GM21360 (cell line): ENCODE data around the gene LYPD8.

ENCODE experiments used
- ATAC-seq: cut with Tn5 transposase; IDR thresholded peaks from one replicate; pipeline ENCODE4 v1.9.1; 2021; ENCODE audit warnings: mild to moderate bottlenecking, moderate library complexity; ENCODE audit not compliant: unreplicated experiment

Gene LYPD8

GRCh38 chr1:248758352-248758751 lies 2.8 kb upstream of the LYPD8 start:
- ATAC-seq = no peak

DNA sequence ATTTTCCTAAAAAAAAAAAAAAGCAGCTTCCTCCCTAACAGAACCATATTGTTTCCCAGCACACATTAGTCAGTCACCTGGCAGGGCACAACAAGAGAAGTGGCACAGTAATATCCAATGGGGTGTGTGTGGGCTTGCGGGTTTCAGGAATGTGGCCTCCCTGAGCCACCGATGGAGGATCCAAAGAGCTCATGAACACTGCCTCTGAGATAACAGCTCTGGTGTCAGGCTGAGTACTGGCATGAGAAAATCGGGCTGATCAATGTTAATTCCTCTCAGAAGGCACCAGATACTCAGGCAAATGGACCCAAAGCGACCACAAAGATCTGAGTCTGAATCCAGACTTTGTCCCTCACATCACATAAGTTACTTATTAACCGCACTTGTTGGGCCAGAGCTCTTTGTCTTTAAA lies 2.2 kb upstream of the LYPD8 start:
- ATAC-seq = no peak

DNA sequence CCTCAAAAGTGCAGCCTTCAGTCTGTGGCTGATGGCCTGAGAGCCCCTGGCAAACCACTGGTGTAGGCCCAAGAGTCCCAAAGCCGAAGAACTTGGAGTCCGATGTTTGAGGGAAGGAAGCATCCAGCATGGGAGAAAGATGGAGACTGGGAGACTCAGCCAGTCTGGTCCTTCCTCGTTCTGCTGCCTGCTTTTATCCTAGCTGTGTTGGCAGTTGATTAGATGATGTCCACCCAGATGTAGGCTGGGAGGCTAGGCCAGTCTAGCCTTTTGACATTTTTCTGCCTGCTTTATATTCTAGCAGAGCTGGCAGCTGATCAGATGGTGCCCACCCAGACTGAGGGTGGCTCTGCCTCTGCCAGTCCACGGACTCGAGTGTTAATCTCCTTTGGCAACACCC lies 1.1 kb upstream of the LYPD8 start:
- ATAC-seq = no peak

DNA sequence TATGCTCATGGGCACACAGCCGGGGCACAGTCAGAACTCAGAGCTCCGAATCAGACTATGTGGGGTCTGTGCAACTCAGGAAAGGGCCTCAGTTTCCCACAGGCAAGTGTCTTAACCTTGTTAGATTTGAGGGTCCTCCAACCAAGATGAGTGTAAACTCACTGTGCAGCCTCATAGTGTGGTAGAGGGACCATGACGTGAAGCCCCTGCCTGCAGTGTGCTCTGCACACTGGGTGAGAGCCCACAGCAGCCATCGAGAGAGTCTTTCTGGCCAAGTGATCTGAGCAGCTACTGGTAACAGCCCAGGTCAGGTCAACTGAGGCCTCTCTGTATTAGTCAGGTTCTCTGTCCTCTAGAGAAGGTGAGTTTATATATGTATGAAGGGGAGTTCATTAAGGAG lies 592 bp upstream of the LYPD8 start:
- ATAC-seq = no peak

GRCh38 chr1:248753708-248754280 lies 1.8 kb downstream of the LYPD8 start:
- ATAC-seq = no peak

GRCh38 chr1:248753029-248753594 lies 2.4 kb downstream of the LYPD8 start:
- ATAC-seq = no peak

DNA sequence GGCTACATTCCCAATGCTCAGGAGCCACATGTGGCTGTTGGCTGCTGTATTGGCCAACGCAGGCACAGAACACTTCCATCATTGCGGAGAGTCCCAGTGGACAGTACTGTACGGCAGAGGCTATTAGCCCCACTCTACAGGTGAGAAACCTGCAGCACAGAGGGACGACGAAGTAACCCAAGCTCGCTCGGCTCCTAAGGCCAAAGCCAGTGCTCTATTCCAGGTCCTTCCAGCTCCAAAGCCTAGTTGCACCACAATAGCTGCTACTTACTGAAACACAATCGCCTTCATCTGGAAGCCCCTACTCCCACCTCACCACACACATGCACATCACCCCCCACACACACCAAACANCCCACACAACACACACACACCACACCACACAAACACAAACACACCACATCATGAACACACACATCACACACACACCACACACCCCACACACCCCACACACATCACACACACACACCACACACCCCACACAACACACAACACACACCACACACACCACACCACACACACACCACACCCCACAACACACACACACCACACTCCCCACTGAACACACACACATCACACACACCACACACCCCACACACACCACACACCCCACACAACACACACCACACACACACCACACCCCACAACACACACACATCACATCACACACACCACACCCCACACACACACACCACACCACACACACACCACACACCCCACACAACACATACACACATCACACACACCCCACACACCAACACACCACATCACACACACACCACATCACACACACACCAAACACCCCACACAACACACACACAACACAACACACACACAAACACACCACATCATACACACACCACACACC lies 3.2 kb downstream of the LYPD8 start:
- no peak for ATAC-seq

GRCh38 chr1:248751635-248752034 lies 3.9 kb downstream of the LYPD8 start:
- no peak for ATAC-seq

DNA sequence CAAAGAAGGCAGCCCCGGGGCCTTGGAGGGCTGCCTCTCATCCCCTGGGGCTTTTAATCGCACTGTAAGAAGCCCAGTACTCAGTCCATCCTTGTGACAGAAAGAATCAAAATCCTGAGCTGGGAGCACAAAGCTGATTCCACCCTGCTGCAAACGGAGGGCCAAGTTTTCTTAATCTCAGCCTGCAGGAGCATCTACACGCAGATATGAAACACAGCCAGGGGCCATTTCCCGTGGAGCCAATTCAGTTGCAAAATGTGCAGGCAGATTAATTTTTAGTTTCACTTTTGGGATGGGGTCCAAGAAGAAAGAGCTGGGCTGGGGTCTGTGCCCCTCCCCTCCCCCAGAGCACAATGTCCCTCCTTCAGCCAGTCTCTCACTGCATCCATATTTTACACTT lies 4.4 kb downstream of the LYPD8 start:
- ATAC-seq = no peak

GRCh38 chr1:248750496-248750895 lies 5.1 kb downstream of the LYPD8 start:
- ATAC-seq = no peak

DNA sequence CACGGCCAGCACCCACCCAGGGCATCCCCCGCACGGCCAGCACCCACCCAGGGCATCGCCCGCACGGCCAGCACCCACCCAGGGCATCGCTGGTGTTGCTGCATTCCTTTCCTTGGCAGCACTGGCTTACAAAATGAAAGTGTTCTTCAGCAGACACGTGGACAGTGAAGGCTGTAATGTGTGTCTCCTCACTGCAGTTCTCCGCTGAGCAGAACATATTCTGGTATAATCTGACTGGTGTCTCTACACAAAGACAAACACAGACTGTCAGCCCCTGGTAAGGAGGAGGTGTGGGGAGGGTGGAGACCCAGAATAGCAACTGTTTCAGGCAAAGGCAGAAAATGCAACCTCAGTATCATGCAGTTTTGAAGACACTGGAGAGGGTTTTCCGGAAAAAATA lies 7.3 kb downstream of the LYPD8 start:
- ATAC-seq = no peak

DNA sequence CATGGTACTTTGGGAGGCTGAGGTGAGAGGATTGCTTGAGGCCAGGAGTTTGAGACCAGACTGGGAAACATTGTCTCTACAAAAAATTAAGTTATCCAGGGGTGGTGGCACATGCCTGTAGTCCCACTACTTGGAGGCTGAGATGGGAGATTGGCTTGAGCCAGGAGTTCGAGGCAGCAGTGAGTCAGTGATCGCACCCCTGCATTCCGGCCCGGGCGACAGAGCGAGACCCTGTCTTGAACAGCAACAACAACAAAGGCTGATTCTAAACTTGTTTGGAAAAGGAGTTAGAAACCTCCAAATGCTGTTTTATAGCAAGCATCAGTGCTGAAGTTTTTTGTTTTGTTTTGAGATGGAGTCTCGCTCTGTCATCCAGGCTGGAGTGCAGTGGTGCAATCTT lies 14.7 kb downstream of the LYPD8 start:
- ATAC-seq = no peak

- ATAC-seq = no peak
Observed at GRCh38 chr1:248739572-248740205, 15.9 kb downstream of the LYPD8 start.

GRCh38 chr1:248737457-248737856 lies 18.1 kb downstream of the LYPD8 start:
- no peak for ATAC-seq

DNA sequence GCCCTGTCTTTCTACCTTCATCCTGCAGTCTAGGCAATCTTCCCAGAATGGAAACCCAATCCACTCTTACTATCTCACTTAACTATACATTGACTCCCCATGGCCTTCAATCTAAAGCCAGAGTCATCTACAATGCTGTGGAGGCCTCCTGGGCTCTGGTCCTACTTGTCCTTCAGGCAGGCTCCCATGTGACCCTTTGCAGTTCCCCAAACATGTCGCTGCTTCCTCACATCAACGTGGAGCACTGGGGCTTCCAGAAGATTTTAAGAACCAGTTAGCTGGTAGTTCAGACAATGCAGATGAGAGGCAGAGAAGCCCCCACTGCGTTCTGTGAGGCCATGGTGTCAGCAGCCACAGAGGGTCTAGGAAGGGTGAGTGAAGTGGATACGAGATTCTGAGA lies 18.6 kb downstream of the LYPD8 start:
- no peak for ATAC-seq

DNA sequence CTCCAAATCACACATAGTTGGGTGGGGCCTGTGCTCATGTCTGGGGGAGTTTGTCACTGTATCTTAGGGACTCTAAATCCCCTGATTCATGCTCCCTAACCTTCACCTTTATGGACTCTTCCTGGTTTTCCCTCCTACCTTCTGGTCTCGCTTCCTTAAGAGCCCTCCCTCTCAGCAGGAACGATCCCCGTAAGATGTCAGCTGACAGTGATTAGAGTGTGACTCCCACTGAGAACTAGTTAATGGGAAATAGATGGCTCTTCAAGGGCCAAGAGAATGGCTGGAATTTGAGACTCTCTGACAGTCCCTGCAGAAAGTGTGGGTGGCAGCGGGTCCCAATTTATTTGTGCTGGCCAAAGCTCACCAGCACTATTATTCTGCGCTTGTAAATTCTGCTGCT lies 22.0 kb downstream of the LYPD8 start:
- ATAC-seq = no peak

DNA sequence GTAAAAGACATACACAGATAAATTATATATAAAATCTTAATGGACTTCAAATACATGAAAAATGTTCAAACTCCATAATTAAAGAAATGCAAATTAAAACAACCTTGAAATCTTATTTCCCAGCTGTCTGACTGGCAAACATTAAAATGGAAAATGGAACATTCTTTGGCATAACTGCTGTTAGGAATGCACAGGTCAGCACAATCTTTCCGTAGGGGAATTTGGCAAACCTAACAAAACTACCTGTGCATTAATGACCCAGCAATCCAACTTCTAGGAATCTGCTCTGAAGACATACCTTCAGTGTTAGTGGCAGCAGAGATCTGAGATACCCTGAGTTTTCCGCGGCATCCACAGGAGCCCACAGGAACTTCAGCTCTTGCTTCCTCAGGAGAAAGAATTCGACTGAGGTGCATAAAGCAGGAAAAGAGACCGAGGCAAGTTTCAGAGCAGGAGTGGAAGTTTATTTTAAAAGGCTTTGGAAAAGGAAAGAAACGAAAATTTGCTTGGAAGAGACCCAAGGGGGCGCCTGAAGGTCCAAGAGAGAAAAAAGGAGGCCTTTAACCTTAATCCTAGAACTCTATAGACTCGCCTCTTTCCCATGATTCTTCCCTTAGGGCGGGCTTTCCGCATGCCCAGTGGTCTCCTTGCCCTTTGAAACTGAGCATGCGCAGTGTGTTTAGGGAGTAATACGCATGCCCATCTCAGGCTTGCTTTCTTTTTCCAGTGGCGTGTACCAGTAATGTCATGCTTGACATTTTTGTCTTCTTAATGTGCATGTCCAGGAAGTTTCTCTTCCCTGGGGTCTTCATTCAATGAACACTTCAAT lies 24.8 kb downstream of the LYPD8 start:
- ATAC-seq = no peak

DNA sequence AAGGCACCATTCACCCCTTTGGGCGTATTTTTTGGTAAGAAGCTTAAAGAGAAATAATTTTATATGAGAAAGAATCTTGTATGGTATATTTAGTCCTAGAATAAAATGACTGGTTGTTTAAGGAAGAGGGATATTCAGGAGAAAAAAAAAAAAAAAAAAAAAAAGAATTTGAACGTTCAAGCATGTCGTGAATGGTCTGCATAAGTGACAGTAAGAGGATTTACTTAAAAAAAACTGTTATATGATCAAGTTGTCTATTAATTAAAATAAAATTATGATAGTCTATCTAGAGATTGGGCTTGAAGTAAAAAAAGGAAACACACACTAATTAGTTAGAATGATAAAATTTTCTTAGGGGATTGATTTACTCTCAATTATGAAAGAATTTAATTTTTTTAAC lies 41.3 kb downstream of the LYPD8 start:
- ATAC-seq = no peak

- no peak for ATAC-seq
Observed at GRCh38 chr1:248710305-248710900, 45.2 kb downstream of the LYPD8 start.

DNA sequence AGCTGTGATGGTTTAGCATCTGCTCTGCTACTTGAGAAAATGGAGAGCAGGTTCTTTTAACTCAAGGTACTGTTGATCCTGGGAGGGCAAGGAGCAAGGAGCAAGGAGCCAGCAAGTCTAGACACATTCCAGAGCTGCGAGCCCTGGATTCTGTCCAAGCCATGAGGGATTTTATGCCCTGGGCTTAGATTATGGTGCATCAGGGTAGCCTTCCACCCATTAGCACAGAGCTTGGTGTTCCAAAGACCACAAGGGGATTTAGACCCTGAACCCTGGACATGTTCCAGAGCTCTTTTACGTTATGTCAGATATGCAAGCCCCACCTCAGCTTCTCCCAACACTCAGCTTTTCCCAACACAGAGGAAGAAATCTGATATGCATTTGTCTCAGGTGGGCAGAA lies 51.0 kb downstream of the LYPD8 start:
- no peak for ATAC-seq

DNA sequence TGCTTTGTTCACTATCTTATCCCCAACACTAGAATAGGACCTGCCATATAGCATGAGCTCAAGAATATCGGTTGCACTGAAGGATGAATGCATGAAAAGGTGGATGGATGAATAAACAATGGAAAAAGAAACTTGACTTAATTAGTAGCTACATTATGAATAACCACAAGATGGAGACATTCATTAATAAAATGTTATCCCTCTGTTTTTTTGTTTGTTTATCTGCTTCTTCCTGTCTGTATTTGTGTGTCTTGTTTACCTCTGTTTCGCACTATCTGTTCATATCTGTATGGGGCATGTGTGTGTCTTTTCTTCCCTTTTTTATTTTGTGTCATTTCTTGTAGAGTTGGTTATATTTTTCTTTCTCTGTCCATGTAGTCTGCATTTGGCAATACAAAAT lies 51.9 kb downstream of the LYPD8 start:
- ATAC-seq = no peak
